ENCODE measurements around the gene FOXC2.

Gene FOXC2

GRCh38 chr16:86567701-86568581 is 1.3 kb downstream of the FOXC2 start:
- TF ChIP-seq FOXP2 (optimal IDR thresholded peaks at IDR 0.05; ENCODE audit: borderline replicate concordance, extremely low read depth, extremely low read length, insufficient read depth): no peak
- no peak for TF ChIP-seq TAF1 (IDR thresholded peaks at IDR 0.05; ENCODE audit: borderline replicate concordance, insufficient read depth, low read length)
- no peak for TF ChIP-seq REST (IDR thresholded peaks at IDR 0.05; ENCODE audit: insufficient read depth in 1 of 2, low read depth in 2 of 2, low read length in 2 of 2)
- TF ChIP-seq POLR2AphosphoS5 (IDR thresholded peaks at IDR 0.05; ENCODE audit: low read depth, low read length): no peak
- no peak for TF ChIP-seq SIN3A (IDR thresholded peaks at IDR 0.05; ENCODE audit: borderline replicate concordance, insufficient read depth, low read length)

- TF ChIP-seq SIN3A (IDR thresholded peaks at IDR 0.05; ENCODE audit: borderline replicate concordance, insufficient read depth, low read length) (no peak), POLR2AphosphoS5 (IDR thresholded peaks at IDR 0.05; ENCODE audit: low read depth, low read length) (no peak), REST (IDR thresholded peaks at IDR 0.05; ENCODE audit: insufficient read depth in 1 of 2, low read depth in 2 of 2, low read length in 2 of 2) (no peak), TAF1 (IDR thresholded peaks at IDR 0.05; ENCODE audit: borderline replicate concordance, insufficient read depth, low read length) (no peak), FOXP2 (optimal IDR thresholded peaks at IDR 0.05; ENCODE audit: borderline replicate concordance, extremely low read depth, extremely low read length, insufficient read depth) (no peak)
These were observed 2.3 kb downstream of the FOXC2 start for GRCh38 chr16:86568677-86569623.

- TF ChIP-seq FOXP2 (optimal IDR thresholded peaks at IDR 0.05; ENCODE audit: borderline replicate concordance, extremely low read depth, extremely low read length, insufficient read depth) (no peak), TAF1 (IDR thresholded peaks at IDR 0.05; ENCODE audit: borderline replicate concordance, insufficient read depth, low read length) (no peak), REST (IDR thresholded peaks at IDR 0.05; ENCODE audit: insufficient read depth in 1 of 2, low read depth in 2 of 2, low read length in 2 of 2) (no peak), SIN3A (IDR thresholded peaks at IDR 0.05; ENCODE audit: borderline replicate concordance, insufficient read depth, low read length) (no peak; the same call in 1 of the 2 replicates), POLR2AphosphoS5 (IDR thresholded peaks at IDR 0.05; ENCODE audit: low read depth, low read length) (no peak)
These were observed 3.2 kb downstream of the FOXC2 start for GRCh38 chr16:86569701-86570447.

- TF ChIP-seq FOXP2 (optimal IDR thresholded peaks at IDR 0.05; ENCODE audit: borderline replicate concordance, extremely low read depth, extremely low read length, insufficient read depth): no peak
- TF ChIP-seq SIN3A (IDR thresholded peaks at IDR 0.05; ENCODE audit: borderline replicate concordance, insufficient read depth, low read length): no peak
- no peak for TF ChIP-seq REST (IDR thresholded peaks at IDR 0.05; ENCODE audit: insufficient read depth in 1 of 2, low read depth in 2 of 2, low read length in 2 of 2)
- TF ChIP-seq POLR2AphosphoS5 (IDR thresholded peaks at IDR 0.05; ENCODE audit: low read depth, low read length): no peak
- TF ChIP-seq TAF1 (IDR thresholded peaks at IDR 0.05; ENCODE audit: borderline replicate concordance, insufficient read depth, low read length): no peak
These were observed 4.2 kb downstream of the FOXC2 start for GRCh38 chr16:86570558-86571529.

Data from PFSK-1 (cell line).